Chondrocyte (in vitro differentiated cells): Measurements from ENCODE around the gene TASOR. TPM values are rescaled to one million over a fixed set of nuclear protein-coding genes. Genes with fewer than 3 reads are reported as not detected.
"Not testable (repeated sequence)": the region's sequence is repeated elsewhere in the genome, so short reads cannot be mapped to it uniquely, and the experiment has no call there.

Source experiments
- DNase-seq: peaks from one replicate; pipeline ENCODE4 v3.0.0; 2021; ENCODE audit warnings: mixed read lengths, low spot score
- H3K27ac Mint-ChIP-seq: one replicate; pipeline ENCODE4 v1.8.0; 2021; ENCODE audit warnings: mild to moderate bottlenecking, moderate library complexity, mixed read lengths; ENCODE audit not compliant: unreplicated experiment
- H3K27me3 Mint-ChIP-seq: 2 replicates; pipeline ENCODE4 v1.8.0; 2021; ENCODE audit warnings: low read depth, mixed read lengths
- H3K36me3 Mint-ChIP-seq: 2 replicates; pipeline ENCODE4 v1.8.0; 2021; ENCODE audit warnings: low read depth, mixed read lengths
- H3K4me1 Mint-ChIP-seq: 2 replicates; pipeline ENCODE4 v1.8.0; 2021; ENCODE audit warnings: low read depth, mild to moderate bottlenecking, mixed read lengths
- H3K4me3 Mint-ChIP-seq: one replicate; pipeline ENCODE4 v1.8.0; 2021; ENCODE audit warnings: mild to moderate bottlenecking, moderate library complexity, mixed read lengths; ENCODE audit not compliant: unreplicated experiment
- H3K9me3 Mint-ChIP-seq: 2 replicates; pipeline ENCODE4 v1.8.0; 2021; ENCODE audit warnings: low read depth, mixed read lengths
- total RNA-seq: library from RNA; stranded (reverse); gene quantifications from 3 replicates; pipeline ENCODE4 v1.2.1, GENCODE V29; 2021
- TF ChIP-seq, protein P1 (sequence below): fragments of 200-600 bp; sonication (generic); IDR thresholded peaks from 2 replicates; pipeline ENCODE4 v1.5.0; 2021; ENCODE audit warnings: antibody characterized with exemption, mild to moderate bottlenecking, moderate library complexity

Gene TASOR
- total RNA-seq, 1 donor from 2014 or later: 51.7 TPM

DNA sequence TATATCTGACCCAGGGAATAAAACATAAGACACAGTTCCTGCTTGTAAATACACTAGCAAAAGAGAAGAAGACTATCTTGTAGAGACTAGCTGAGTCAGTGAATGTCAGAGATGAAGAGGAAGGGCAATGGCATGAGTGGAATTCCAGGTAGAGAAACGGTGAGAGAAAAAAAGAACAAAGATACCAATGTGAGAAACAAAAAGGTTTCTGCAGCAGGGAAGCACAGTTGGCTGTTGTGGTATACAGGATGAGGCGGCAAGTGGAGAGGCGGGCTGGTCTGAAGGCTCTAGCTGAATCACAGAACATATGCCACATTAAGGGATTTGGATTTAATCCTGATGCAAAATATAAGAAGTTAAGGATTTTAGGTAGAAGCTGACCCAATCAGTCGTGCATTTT is 17.1 kb upstream of the TASOR start:
- no peak overlapping the region for H3K27ac Mint-ChIP-seq
- TF ChIP-seq, protein P1, sequence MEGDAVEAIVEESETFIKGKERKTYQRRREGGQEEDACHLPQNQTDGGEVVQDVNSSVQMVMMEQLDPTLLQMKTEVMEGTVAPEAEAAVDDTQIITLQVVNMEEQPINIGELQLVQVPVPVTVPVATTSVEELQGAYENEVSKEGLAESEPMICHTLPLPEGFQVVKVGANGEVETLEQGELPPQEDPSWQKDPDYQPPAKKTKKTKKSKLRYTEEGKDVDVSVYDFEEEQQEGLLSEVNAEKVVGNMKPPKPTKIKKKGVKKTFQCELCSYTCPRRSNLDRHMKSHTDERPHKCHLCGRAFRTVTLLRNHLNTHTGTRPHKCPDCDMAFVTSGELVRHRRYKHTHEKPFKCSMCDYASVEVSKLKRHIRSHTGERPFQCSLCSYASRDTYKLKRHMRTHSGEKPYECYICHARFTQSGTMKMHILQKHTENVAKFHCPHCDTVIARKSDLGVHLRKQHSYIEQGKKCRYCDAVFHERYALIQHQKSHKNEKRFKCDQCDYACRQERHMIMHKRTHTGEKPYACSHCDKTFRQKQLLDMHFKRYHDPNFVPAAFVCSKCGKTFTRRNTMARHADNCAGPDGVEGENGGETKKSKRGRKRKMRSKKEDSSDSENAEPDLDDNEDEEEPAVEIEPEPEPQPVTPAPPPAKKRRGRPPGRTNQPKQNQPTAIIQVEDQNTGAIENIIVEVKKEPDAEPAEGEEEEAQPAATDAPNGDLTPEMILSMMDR: no peak
- no peaks in the 10 kb centered on the region for H3K9me3 Mint-ChIP-seq
- H3K27me3 Mint-ChIP-seq: peaks cover 11% of the 10 kb centered on the region
- H3K4me3 Mint-ChIP-seq: no peak overlapping the region
- H3K36me3 Mint-ChIP-seq: no peaks in the 10 kb centered on the region
- DNase-seq: no peak
- no peaks in the 10 kb centered on the region for H3K4me1 Mint-ChIP-seq

DNA sequence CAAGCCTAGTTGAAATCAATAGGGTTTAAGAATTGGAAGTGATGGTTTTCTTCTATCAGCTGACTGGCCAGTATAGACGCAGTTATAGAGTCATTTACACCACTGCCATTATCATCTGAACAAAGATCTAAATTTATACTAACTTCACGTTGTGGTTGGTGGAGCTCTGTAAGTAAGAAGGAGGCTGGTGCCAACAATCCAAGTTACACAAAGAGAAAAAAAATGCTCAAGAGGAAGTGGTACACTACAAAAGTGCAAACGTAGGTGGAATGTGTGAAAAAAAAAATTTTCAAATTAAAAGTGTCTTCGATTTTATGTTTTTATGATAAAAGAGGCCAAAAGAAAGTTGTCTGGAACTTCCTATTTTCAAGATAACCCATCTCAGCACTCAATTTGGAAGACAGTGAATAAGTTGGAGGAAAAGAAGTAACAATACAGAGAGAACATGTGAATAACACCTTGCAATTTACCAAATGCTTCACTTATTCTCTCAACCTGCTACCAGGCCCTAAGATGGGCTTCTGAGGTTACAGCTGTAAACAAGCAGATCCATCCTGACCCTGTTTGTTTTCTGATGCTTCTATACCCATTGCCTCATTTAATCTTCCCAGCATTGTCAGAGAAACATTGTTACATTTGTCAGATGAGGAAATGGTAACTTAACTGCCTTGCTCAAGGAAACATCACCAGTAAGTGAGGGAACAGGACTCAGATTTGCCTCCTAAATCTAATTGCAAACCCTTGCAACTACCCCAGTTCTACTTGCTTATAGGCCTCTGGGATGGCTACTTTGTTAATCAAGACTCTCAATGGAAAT is 12.0 kb upstream of the TASOR start:
- no peaks in the 10 kb centered on the region for H3K36me3 Mint-ChIP-seq
- no peaks in the 10 kb centered on the region for H3K9me3 Mint-ChIP-seq
- TF ChIP-seq, protein P1: no peak
- no peak overlapping the region for H3K27ac Mint-ChIP-seq
- H3K4me3 Mint-ChIP-seq: no peak overlapping the region
- no peak for DNase-seq
- peaks cover 2% of the 10 kb centered on the region for H3K27me3 Mint-ChIP-seq
- H3K4me1 Mint-ChIP-seq: no peaks in the 10 kb centered on the region

DNA sequence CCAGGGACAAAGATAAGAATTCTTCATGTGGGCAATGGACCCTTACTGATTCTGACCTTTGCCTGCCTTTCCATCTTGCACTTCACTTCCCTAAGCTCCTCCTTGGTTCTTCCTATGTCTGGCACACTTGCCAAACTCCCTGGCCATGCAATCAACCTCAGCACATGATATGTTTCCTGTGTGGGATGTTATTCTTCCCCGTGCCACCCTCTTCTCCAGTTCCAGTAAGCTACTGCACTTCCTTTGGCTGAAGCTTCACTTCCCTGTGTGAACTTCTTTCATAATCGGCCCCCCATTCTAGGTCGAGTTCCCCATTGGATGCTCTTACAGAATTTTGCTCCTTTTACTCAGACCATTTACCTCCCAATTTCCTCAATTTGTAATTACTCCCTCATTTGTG is 10.7 kb upstream of the TASOR start:
- TF ChIP-seq, protein P1: no peak
- H3K4me3 Mint-ChIP-seq: no peak overlapping the region
- no peaks in the 10 kb centered on the region for H3K9me3 Mint-ChIP-seq
- no peaks in the 10 kb centered on the region for H3K36me3 Mint-ChIP-seq
- DNase-seq: no peak
- no peak overlapping the region for H3K27ac Mint-ChIP-seq
- H3K27me3 Mint-ChIP-seq: no peaks in the 10 kb centered on the region
- no peaks in the 10 kb centered on the region for H3K4me1 Mint-ChIP-seq

DNA sequence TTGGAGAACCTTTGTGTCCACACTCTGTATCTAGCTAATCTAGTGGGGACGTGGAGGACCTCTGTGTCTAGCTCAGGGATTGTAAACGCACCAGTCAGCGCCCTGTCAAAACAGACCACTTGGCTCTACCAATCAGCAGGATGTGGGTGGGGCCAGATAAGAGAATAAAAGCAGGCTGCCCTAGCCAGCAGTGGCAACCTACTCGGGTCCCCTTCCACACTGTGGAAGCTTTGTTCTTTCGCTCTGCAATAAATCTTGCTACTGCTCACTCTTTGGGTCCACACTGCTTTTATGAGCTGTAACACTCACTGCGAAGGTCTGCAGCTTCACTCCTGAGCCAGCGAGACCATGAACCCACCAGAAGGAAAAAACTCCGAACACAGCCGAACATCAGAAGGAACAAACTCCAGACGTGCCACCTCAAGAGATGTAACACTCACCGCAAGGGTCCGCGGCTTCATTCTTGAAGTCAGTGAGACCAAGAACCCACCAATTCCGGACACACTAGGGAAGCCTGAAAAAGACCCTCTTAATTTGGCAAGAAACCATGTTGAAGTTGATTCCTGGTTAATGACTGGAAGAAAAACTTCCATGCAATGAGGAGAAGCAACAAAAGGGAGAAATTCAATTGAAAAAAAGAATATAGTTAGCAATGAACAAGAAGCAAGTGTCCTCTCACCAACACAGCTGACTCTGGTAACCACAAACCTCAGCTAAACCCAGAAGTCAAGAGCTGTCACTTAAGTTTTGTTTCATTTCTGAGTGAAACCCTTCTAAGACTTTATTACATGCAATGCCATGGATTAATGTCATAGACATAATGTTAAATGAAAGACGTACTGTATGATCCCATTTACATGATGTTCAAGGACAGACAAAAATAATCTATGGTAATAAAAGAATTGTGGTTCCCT is 9.7 kb upstream of the TASOR start:
- H3K4me1 Mint-ChIP-seq, H3K9me3 Mint-ChIP-seq, H3K27ac Mint-ChIP-seq, DNase-seq, H3K27me3 Mint-ChIP-seq, H3K4me3 Mint-ChIP-seq, H3K36me3 Mint-ChIP-seq: not testable (repeated sequence)

DNA sequence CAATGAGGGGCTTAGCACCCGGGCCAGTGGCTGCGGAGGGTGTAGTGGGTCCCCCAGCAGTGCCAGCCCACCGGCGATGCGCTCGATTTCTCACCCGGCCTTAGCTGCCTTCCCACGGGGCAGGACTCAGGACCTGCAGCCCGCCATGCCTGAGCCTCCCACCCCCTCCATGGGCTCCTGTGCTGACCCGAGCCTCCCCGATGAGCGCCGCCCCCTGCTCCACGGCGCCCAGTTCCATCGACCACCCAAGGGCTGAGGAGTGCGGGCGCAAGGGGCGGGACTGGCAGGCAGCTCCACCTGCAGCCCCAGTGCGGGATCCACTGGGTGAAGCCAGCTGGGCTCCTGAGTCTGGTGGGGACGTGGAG is 8.9 kb upstream of the TASOR start:
- not testable (repeated sequence) for H3K4me3 Mint-ChIP-seq, H3K36me3 Mint-ChIP-seq, DNase-seq, H3K27ac Mint-ChIP-seq, H3K27me3 Mint-ChIP-seq, H3K9me3 Mint-ChIP-seq, H3K4me1 Mint-ChIP-seq

DNA sequence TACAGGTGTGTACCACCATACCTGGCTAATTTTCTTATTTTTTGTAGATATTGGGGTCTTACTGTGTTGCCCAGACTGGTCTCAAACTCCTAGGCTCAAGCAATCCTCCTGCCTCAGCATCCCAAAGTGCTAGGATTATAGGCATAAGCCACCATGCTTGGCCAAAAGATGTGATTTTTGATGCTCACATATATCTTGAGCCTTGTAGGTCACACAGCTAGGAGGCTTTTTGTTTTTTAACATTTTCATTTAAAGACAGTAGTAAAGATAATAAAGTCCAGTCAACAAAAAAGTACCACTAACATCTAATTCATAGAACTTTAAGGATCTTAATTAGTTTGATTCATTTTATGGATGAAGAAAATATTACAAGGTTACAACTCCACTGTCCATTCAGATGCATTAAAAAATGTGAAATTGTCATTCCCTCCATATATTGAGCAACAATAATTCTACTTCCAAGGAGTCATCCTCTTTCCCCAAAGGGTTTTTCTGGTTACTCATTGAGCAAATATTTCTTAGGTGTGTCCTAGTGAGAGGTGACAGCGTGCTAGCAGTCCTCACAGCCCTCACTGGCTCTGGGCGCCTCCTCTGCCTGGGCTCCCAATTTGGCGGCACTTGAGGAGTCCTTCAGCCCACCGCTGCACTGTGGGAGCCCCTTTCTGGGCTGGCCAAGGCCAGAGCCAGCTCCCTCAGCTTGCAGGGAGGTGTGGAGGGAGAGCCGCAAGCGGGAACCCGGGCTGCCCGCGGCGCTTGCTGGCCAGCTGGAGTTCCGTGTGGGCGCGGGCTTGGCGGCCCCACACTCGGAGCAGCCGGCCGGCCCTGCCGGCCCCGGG is 8.3 kb upstream of the TASOR start:
- Mint-ChIP-seq H3K9me3 (no peaks in the 10 kb centered on the region), H3K36me3 (no peaks in the 10 kb centered on the region), H3K4me1 (no peaks in the 10 kb centered on the region), H3K27ac (no peak overlapping the region), H3K4me3 (no peak overlapping the region), H3K27me3 (no peaks in the 10 kb centered on the region)
- no peak for DNase-seq
- TF ChIP-seq, protein P1: no peak
